ENCODE measurements around the gene FRMD4B.

The FRMD4B gene

DNA sequence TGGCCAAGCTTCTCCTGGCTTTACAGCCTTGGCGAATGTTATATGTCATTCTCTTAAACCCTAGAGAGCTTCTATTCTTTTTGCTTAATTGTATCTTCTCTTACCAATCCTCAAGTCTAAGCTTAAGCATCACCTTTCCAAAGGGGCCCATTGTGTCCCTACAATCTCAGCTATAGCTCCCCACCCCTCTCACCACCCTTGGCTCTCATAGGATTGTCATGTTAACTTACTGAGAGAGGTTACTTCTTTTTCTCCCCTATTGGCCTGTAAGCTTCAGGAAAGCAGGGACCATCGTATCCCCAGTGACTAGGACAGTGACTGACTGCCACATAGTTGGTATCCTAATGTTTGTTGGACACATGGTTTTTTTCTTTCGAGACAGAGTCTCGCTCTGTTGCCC, 220.1 kb downstream of the FRMD4B start:
- no peak for DNase-seq

DNA sequence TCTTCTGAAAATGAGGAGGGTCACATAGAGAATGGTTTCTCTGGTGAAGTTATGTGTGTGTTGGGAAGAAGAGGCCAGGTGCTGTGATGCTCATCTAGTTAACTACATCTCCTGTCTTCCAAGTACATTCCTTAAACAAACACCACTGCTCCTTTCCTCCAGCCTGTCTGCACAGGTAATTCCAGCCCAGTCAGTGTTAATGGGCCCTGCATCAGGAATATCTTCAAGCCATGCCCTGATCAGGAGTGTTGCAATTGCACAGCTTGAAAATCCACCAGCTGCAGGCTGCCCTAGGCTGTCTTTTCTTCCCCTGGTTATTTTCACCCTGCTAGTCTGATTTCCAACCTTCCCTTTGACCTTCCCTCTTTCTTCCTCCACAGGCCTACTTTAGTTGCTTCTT, 221.6 kb downstream of the FRMD4B start:
- DNase-seq: no peak

DNA sequence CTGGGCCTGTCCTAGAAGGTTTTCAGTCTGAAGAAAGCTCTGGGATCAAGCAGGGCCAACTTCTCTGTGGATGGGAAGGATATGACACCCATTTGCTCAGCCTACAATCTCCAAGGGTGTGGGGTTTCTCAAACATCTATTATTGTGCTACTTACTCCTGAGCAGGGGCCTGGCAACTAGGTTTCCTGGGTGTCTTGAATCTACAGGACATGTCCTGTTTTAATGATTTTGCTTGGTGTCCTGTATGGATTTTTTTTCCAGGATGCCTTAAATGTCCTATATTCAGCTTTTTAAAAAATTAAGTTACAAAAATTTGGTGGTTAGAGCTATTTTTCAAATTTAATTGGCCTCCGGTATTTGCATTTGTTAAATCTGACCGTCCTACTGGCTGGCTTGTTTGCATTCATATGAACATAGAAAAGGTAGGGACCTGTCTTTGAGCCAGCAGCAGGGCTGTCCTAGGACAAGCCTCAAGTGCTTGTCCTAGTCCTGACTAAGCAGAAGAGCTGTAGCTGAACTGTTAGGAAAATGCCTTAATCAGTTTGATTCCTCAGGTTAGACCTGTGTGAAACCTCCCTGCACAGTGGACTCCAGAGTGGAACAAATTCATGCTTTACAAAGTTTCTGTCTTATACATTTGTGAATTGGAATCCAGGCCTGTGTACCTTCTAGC, 223.4 kb downstream of the FRMD4B start:
- DNase-seq: no peak

DNA sequence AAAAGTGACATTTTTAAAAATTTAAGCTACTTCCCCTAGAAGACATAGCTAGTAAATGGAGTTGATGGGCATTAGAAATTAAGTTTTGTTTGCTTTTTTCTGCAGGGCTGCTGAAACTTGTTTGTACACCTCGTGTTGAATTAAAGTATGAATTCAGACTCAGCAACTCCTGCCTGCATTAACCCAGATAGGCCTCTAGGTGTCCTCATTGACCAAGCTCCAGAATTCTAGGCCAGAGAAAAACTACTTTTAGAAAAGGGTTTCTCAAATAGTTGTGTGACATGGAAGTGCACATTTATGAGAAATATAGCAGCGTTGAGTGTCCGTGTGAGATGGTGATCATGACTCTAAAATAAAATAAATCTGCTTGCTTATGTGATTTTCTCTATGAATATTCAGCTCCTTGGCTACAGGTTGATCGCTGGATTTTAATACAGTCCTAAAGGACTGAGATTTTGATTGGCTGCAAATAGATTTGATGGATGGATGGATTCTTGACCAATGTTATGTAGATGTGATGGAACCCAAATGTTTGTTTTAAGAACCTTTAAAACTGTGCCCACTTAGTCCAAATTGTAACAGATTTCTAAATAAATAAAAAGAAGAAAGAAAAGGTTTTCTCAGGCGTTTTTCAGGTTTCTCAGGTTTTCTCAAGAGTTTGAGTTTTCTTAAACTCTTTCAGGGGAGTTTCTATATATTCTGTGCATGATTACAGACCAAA, 224.1 kb downstream of the FRMD4B start:
- DNase-seq: peak; percentile 73

DNA sequence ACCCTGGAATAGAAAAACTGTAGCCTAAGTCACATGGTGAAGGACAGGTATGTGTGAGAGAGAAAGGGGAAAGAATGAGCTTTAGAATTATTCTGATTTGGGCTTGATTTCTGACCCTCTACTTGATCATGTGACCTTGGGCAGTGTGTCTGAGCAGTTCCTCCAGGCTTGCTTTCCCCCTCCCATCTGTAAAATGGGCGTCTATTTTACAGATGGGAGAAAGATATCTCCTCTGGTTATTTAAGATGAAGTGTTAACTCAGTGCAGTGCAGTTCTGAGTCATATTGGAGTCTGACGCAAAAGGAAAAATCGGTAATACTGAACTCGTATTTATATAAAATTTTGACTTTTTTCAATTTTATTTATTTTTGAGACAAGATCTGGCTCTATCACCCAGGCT, 225.4 kb downstream of the FRMD4B start:
- peak; percentile 66 for DNase-seq

DNA sequence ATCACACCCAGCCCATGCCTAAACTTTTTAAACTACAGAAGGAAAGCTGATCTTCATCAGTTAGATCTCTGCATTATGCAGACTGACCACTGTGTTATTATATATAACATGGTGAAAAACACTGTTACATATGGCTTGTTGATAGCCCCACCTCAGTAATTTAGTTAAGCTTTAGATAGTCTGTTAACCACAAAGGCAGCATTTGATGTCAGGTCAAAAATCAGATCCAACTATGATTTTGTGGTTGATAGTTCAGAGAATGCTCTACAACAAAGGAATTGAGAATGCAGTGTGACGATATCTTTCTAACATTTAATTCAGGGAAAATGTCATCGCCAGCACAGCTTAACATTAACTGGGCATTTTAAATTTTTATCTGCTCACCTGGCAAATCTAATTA, 225.8 kb downstream of the FRMD4B start:
- peak; percentile 18 for DNase-seq

DNA sequence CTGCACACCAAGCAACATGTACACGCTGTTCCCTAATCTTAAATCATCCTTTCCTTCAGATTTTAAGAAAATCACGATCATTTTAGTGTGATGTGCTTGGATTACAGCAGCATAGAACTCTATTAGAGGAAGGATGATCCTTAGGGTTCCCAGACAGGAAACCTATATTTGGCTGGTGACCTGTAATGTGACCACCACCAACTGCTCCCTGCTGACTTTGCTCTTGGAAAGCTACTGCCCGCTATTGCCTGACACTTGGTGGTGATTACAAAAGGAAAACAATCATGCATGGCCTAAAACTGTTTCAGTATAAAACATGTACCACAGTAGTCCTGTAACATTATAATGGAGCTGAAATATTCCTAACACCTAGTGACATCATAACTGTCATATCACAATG, 236.3 kb downstream of the FRMD4B start:
- no peak for DNase-seq

DNA sequence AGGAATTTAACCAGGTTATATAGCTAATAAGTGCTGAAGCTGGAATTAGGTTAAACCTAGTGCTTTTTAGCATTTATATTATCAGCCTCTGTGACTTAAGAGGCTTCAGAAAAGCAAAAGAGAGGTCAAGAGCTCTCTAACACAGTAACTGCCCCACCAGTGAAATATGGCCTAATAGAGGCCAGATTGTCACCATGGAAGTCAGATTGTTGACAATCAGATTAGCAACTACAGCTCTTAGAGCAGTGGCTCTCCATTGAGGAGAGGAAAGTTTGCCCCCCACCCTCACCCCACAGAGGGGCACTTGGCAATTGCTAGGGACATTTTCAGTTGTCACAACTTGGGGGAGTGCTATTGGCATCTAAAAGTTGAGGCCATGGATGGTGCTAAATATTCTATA, 240.2 kb downstream of the FRMD4B start:
- DNase-seq: no peak

DNA sequence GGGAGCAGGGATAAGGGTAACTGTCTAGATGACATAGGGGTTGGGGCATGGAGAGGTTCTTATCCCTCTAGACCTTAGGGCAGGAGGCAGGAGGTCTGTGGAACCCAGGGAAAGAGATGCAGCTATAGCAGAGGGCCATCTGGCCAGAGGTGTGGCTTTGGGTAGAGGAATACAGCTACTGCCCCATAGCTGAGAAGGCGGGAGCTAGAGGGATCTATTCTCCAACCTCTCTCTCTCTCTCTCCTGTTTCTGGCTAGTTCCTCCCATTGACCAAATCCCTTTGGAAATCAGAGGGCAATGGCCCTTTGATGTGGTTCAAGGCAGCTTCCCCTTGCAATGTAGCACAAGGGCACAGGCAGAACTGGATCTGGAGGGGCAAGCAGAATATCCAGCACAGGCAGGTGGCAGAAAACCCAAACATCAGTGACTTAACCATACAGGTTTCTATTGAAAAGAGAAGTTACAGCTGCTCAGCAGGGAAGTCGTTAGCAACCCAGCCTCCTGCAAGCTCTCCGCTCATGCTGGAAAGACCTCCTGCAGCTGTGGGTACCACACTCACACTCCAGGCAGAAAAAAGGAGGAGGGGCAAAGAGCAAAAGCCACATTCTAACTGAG, 241.2 kb downstream of the FRMD4B start:
- DNase-seq: no peak

DNA sequence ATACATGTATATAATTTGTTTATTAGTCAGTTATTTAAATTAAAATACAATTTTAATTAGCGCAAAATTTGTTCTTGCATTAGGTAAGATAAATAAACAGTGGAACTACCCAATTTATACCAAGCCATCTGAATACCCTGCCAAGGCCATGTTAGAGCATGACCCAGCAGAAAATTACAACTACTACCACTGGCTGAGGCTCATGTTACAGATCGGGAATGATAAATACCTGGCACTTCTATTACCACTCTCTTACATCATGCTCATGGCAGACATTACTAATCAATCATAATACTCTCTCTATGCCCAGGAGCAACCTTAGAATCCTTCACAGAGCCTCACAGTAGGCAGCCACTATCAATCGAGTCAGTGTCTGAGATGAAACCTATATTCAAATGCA, 242.3 kb downstream of the FRMD4B start:
- no peak for DNase-seq

DNA sequence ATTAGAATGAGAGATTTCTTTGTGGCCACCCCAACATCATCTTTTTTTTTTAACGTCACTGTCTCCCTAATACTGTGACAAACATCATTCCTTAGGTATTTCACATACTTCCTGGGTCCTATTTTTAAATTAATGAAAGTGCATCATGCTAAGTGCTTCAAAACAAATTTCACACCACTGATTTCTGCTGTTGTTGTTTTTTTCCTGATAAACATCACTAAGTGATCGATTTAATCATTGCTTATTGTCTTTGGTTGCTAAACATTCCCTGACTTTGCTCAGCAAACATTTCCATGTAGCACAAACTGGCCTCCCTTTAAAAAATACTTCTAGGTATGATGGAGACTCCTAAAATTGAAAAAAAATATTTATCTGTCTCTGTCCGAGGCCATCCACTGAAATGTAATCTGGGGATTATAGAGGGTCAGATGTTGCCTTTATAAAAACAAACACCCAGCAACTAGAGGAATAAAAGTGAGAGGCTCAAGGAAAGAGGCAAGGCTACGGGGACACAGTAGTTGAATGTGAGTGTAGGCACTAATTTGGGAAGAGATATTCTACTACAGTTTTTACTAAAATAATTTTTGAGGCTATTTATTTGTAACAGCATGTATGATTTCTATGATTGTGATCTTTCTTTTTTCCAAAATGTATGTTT, 243.0 kb downstream of the FRMD4B start:
- DNase-seq: no peak

DNA sequence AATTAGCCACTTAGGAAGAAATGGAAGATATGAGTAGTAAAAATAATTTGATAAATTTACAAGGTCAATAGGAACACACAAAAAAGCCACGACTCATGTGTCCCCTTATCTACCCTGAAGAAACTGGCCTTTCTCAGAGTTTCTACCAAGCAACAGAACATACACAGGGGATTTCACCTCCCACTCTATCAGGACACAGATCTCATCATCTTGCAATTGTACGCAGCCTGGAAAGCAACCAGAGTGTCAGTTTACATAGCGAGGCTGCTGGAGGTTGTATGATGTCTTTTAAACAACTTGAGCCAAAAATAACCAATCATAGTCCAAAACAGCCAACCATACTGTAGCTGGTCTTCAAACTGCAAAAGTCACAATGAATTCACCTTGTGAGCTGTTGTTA, 243.8 kb downstream of the FRMD4B start:
- DNase-seq: no peak

DNA sequence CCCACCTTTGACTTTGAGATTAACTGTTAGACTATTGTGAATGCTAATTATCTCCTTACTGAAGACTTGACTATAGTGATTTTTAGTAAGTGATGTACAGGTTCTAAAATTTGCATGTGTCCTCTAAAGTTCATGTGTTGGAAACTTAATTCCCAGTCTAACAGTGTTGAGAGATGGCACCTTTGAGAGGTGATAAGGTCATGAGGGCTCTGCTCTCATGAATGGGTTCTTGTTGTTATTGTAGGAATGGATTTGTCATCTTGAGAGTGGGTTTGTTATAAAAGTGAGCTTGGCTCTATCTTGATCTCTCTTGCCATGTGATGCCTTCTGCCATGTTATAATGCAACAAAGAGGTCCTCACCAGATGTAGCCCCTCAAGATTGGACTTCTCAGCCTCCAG, 244.6 kb downstream of the FRMD4B start:
- DNase-seq: no peak

DNA sequence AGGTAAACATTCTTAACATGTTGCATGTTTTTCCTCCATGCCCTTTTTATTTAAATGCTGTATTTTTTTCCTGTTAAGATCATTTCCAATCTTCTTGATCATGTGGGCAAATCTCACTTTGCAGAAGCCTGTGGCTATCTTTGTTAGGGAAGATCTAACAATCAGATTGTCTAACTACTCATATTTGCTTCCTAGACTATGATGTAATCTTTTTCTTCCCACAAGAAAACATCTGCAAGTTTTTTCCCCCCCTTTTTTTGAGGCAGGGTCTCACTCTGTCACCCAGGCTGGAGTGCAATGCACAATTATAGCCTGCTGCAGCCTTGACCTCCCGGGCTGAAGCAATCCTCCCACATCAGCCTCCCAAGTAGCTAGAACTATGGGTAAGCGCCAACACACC, 248.5 kb downstream of the FRMD4B start:
- DNase-seq: no peak

DNA sequence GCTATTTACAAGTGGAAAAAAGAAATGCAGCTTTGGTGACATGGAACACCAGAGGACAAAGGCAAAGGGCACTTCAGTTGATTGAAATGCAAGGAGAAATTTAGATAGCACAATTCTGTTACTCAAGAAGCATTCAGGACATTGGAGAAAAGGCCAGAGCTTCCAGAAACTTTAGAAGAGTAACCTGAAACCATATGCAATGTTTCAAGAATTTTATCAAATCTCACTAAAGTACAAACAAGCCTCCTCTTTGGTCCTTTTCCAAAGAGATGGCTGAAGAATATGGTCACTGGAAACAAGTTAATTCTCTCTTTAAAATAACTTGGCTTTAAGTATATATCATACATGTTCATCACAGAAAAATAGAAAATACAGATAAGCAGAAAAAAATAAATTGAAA, 248.9 kb downstream of the FRMD4B start:
- DNase-seq: no peak

DNA sequence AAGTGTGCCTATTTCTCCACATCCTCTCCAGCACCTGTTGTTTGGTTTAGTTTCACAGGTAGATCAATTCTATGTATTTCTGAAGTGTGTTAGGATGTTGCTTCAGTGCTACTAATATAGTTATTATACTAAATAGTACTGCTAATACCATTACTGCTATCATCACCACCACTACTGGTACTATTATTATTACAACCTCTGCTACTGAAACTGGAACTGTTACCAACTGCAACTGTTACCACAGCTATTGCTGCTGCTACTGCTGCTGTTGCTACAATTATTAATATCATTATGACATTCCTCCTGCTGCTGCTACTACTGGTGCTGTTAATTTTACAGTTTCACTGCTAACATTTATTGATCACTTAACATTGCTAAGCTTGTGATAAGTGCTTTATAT, 255.2 kb downstream of the FRMD4B start:
- peak; percentile 35 for DNase-seq

DNA sequence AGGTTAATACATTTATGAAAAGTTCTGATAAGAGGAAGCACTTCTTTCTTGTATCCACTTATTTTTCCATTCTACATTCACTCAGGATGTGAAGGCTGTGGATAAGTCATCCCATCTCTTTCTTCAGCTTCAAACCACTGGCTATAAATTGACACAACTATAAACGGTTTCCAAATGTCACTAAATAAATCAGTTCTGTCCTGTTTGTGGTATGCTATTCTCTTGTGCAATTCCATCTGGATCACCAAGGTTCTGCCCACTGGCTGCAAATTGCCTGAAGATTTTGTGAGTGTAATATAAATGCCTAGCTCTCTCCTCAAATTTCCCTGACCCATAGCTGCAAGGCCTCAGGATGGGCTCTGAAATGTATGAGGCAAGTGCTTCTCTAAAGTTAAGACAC, 256.4 kb downstream of the FRMD4B start:
- no peak for DNase-seq

DNA sequence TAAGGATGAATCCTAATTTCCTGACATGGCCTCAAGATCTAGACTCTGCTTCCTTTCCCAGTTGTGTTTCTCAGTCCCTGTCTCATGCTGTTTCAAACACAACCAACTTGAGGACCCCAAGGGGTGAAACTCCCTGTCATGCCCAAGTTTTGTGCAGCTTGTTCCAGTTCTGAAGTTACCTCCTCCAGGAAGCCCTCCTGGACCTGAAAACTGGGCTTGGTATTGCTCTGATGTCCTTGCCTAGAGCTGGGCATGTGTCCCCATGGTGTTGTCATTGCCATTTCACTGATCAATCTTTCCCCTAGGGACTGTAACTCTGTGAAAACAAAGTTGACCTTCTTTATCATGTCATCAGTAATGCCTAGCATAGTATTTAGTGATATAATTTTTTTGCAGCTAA, 257.4 kb downstream of the FRMD4B start:
- no peak for DNase-seq

DNA sequence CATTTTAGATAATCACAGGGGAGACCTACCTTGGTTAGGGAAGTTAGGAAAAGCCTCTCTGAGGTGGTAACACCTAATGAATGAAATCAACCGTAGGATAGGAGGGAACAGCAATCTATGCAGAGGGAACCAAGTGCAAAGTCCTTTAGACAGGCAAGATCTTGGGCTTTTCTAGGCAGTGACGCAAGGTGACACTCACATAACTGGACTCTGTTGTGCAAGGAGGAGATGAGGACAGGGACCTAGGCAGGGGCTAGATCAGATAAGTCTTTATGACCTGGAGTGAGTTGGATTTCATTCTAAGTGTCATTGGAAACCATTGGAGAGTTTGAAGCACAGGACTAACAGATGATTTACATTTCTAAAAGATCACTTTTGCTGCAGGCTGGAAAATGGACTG, 258.9 kb downstream of the FRMD4B start:
- DNase-seq: no peak

DNA sequence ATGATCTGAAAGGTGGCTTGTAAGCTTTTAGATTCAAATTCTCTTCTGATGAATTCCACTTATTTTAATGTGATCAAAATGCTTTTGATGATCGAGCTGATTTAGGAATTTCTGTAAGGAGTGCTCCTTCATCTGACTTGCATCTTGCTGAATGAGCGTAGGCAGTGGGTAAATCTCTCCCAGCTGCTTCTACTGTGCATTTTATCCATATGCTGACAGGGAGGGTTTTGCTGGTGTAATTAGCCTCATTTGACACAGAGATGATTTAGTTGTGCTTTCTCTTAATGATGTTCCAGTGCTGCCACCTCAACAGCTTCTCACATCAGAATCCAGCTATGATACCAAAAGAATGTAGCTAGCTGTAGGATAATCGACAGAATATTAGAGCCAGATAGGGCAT, 259.7 kb downstream of the FRMD4B start:
- no peak for DNase-seq

DNA sequence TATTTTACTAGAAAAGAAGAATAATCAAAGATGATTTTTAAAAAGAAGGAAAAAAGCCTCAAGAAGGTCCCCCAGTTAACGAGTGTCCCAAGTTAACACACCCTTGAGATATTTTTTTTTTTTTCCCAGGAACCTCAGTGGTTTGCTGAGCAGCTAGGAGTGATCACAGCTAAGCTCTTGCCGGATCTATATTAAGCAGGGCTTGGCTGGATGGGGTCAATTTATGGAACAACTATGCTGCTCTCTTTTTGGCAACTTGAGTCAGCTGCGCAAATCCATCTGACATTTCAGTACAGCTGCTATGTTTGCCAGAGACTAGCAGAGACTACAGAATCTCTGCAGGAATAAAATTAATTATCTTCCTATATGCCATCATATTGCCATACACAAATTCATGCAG, 263.5 kb downstream of the FRMD4B start, which contains the start of gene LMOD3:
TSS of gene LMOD3 (minus strand) at position 193 of the 400 bp plus-strand sequence. CDS start 209 bp downstream, outside the sequence.
- DNase-seq: no peak

DNA sequence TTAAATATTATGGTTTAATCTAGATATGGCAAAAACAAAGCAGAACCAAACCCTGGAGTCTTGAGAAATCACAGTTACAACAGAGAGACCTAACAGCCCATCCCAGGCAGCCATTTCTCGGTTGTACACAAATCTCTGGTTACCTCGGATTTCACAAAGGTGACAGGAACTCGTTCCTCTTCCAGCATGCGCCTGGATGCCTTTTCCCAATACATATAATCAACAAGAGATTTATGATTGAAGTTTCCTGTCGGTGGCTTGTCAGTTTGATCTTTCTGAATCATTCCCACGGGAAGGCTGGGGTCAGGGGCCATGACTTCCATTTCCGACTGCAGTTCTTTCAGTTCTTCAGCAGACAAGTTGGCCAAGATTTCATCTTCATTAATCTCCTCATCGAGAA, 263.9 kb downstream of the FRMD4B start:
- no peak for DNase-seq

DNA sequence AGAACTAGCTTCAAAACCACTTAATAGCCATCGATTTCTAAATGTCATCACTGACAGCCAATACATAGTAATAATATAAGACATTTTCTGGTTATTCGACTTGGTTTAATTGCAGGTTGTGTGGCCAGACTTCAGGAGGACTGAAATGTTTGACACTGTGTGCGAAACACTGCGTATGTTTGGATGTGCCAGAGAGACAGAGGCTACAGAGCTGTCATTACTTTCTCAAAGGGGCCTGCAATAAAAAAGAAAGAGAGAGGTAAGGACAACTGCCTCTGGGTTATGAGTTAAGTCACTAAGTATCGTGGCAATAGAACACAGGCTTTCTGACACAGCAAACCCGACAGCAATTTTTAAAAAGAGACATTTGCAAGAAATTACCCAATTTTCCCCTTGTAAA, 264.4 kb downstream of the FRMD4B start:
- DNase-seq: no peak

Data from activated CD4-positive, alpha-beta T cell treated with anti-CD3 and anti-CD28 coated beads, Interleukin-10, Interleukin-2, amounts not matched to agents 100 ng/mL and 50 ng/mL, durations not matched to agents 16 hours and 8 hours (primary cell).